Tibial nerve (tissue), 4 donors: ENCODE results near the gene YPEL2. TPM values are rescaled to one million over a fixed set of nuclear protein-coding genes. Genes with fewer than 3 reads are reported as not detected.
A peak's percentile ranks its signal among the peaks of the same experiment; 100 is the strongest.

Source experiments
- DNase-seq, 2 donors: peaks; one replicate each; pipeline ENCODE4 v3.0.0-alpha.2; 2019; ENCODE audit warnings: low spot score in 2 of 2
- H3K27ac ChIP-seq, 4 donors: fragments of 200-600 bp; sonication (generic) in 3 of 4; one replicate each; pipeline ENCODE4 v1.5.1; 2017 to 2019; ENCODE audit warnings: mild to moderate bottlenecking in 1 of 4
- H3K27me3 ChIP-seq, 2 donors: fragments of 200-600 bp; sonication (generic) in 1 of 2; one replicate each; pipeline versions ENCODE4 v1.5.1 to v1.6.0; 2017 to 2019
- H3K36me3 ChIP-seq, 3 donors: fragments of 200-600 bp; sonication (generic); one replicate each; pipeline ENCODE4 v1.5.1; 2018 to 2019
- H3K4me1 ChIP-seq, 4 donors: fragments of 200-600 bp; sonication (generic) in 3 of 4; one replicate each; pipeline ENCODE4 v1.5.1; 2017 to 2019
- H3K4me3 ChIP-seq, 4 donors: fragments of 200-600 bp; sonication (generic) in 3 of 4; one replicate each; pipeline ENCODE4 v1.5.1; 2017 to 2019; ENCODE audit warnings: mild to moderate bottlenecking in 1 of 4, moderate library complexity in 1 of 4
- H3K9me3 ChIP-seq, 4 donors: fragments of 200-600 bp; sonication (generic) in 3 of 4; one replicate each; pipeline ENCODE4 v1.5.1; 2017 to 2019
- EP300 ChIP-seq, 2 donors: sonication (generic); formaldehyde crosslinking; IDR thresholded peaks; one replicate each; pipeline ENCODE4 v1.6.1; 2017; ENCODE audit warnings: antibody characterized with exemption in 2 of 2, mild to moderate bottlenecking in 1 of 2
- POLR2A ChIP-seq, 2 donors: fragments of 450-650 bp; IDR thresholded peaks; one replicate each; pipeline ENCODE4 v1.6.1; 2017; ENCODE audit warnings: antibody characterized with exemption in 2 of 2, mild to moderate bottlenecking in 2 of 2, moderate library complexity in 2 of 2
- WGBS, 2 donors: methylation state at CpG; one replicate each; pipeline ENCODE4 v1.1.5; 2018; 5-methylcytosine and 5-hydroxymethylcytosine counted together
- total RNA-seq, 4 donors: library from RNA; depleted of rRNA; stranded (reverse); fragments of >200 nt; gene quantifications; one replicate each; pipeline ENCODE4 v1.1.0, GENCODE V29; 2016
- TF ChIP-seq, protein P1 (sequence below), 5 experiments: fragments of 200-600 bp in 3 of 5; fragments of 450-650 bp in 2 of 5; sonication (generic) in 3 of 5; IDR thresholded peaks; one replicate each; pipeline ENCODE4 v1.5.1; 2016 to 2019; ENCODE audit warnings: antibody characterized with exemption in 5 of 5, mild to moderate bottlenecking in 3 of 5, moderate library complexity in 2 of 5

YPEL2 gene
- total RNA-seq, 4 donors from 2014 or later = 33.6 to 59.9 (median 48.7) TPM

DNA sequence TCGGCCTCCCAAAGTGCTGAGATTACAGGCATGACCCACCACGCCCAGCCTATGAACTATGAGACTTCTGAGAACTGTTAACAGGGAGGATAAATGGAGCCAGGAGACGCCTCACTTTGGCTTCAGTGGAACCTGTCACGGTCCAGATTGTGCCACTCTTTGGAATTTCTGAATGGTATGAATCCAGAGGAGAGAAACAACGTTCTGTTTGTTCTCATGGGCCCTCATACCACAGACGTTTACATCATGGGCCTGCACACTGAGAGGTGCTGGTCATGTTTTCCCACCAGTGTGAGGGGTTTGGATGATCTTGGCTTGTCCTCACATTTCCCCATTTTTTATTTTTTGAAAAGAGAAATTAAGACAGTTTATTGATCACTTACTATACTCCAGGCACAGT lies 90.3 kb downstream of the YPEL2 start:
- H3K4me1 ChIP-seq = peaks cover 0 to 37% (median 15%) of the 10 kb centered on the region in 4 donors
- WGBS, 2 donors = 58 to 66% methylated on average over 6 of the region's 6 CpGs

DNA sequence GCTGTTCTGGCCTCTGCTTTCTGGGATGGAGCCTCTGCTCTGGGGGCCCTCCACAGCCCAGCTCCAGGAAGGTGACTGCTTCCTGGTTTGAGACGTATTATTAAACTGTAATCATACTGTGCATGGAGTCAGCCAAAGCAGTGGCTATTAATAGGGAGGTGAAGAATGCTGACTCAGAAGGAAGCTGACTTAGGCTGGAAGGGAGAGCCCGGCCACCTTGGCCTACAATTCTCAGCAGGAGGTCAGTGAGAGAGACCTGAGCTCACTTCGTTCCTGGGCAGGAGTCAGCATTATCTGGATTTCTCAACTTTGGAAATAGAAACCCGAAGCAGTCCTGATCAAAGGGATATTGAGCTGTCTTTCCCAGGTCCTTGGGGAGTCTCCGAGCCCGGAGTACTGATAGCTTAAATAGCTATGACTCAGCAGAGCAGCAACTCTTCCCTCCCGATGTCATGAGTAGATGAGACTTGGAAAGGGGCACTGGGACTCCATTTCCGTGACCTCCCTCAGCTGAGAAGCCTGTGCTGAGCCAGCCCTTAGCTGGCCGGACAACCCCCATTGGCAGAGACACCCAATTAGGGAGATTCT lies 91.8 kb downstream of the YPEL2 start:
- Histone ChIP-seq H3K36me3 (no peaks in the 10 kb centered on the region), H3K4me3 (no peak overlapping the region), H3K27ac (peak overlapping the region in 3 of 4 donors; percentile 53 to 72 (median 70)), H3K4me1 (peaks cover 0 to 52% (median 21%) of the 10 kb centered on the region in 4 donors), H3K9me3 (no peaks in the 10 kb centered on the region), H3K27me3 (no peaks in the 10 kb centered on the region)
- WGBS, 2 donors = 54 to 56% methylated on average over 9 of the region's 9 CpGs
- TF ChIP-seq POLR2A (IDR thresholded peaks at IDR 0.05) (no peak), EP300 (IDR thresholded peaks at IDR 0.05) (no peak)
- peak in 1 of 2 donors; percentile 31 for DNase-seq

More for the DNA sequence above, 90.3 kb downstream of the YPEL2 start:
- no peak overlapping the region for H3K4me3 ChIP-seq
- no peaks in the 10 kb centered on the region for H3K36me3 ChIP-seq
- H3K27ac ChIP-seq = no peak overlapping the region
- TF ChIP-seq, protein P1, sequence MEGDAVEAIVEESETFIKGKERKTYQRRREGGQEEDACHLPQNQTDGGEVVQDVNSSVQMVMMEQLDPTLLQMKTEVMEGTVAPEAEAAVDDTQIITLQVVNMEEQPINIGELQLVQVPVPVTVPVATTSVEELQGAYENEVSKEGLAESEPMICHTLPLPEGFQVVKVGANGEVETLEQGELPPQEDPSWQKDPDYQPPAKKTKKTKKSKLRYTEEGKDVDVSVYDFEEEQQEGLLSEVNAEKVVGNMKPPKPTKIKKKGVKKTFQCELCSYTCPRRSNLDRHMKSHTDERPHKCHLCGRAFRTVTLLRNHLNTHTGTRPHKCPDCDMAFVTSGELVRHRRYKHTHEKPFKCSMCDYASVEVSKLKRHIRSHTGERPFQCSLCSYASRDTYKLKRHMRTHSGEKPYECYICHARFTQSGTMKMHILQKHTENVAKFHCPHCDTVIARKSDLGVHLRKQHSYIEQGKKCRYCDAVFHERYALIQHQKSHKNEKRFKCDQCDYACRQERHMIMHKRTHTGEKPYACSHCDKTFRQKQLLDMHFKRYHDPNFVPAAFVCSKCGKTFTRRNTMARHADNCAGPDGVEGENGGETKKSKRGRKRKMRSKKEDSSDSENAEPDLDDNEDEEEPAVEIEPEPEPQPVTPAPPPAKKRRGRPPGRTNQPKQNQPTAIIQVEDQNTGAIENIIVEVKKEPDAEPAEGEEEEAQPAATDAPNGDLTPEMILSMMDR (IDR thresholded peaks at IDR 0.05) = no peak
- TF ChIP-seq POLR2A (IDR thresholded peaks at IDR 0.05) (no peak), EP300 (IDR thresholded peaks at IDR 0.05) (no peak)
- H3K9me3 ChIP-seq = no peaks in the 10 kb centered on the region
- H3K27me3 ChIP-seq = no peaks in the 10 kb centered on the region
- no peak for DNase-seq

DNA sequence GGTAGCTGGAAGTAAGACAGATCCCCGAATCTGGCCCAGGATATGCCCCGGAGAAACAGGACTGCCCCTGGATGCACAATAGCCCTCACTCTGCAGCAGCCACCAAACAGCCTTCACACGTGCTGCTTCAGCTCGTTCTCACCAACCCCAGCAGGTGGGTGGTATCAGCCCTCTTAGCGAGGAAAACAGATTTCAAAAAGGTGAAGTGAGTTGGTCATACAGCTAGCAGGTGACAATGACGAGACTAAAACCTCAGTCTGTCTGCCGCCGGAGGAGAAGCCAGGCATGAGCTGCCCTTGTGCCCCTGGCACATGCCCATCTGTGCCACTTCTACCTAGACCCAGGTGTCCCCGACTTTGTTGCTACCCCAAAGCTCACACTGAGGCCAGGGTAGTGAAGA lies 92.4 kb downstream of the YPEL2 start:
- H3K4me3 ChIP-seq = no peak overlapping the region
- H3K27ac ChIP-seq = peak overlapping the region in 2 of 4 donors; percentile 70 to 72
- DNase-seq = no peak
- peaks cover 0 to 59% (median 21%) of the 10 kb centered on the region in 4 donors for H3K4me1 ChIP-seq
- no peaks in the 10 kb centered on the region for H3K9me3 ChIP-seq
- no peaks in the 10 kb centered on the region for H3K36me3 ChIP-seq
- 91 to 92% methylated on average over 9 of the region's 9 CpGs for WGBS, 2 donors
- no peak for TF ChIP-seq POLR2A (IDR thresholded peaks at IDR 0.05)
- TF ChIP-seq EP300 (IDR thresholded peaks at IDR 0.05) = no peak
- TF ChIP-seq, protein P1 (IDR thresholded peaks at IDR 0.05) = no peak
- H3K27me3 ChIP-seq = no peaks in the 10 kb centered on the region

DNA sequence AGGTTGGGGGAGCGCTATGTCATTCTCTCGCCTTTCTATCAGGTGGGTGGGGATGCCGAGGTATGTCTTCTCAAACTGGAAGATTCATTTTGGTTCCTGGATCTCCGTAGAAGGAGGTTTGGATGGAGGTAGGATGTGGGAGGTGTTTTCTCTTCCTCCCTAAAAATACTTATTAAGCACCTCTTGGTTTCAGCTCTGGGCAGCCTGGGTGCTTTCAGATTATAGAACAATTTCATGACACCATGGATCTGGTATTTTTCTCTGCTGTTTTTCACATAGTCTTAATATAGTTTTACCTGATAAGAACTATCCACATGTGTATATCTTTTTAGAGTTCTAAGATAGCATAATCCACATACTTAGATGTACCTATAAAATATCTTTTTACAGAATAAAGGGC lies 92.9 kb downstream of the YPEL2 start:
- no peak overlapping the region for H3K4me3 ChIP-seq
- H3K27ac ChIP-seq = peak overlapping the region in 2 of 4 donors; percentile 70 to 72
- 97 to 99% methylated on average over 4 of the region's 4 CpGs for WGBS, 2 donors
- H3K36me3 ChIP-seq = no peaks in the 10 kb centered on the region
- DNase-seq = no peak
- no peaks in the 10 kb centered on the region for H3K27me3 ChIP-seq
- no peaks in the 10 kb centered on the region for H3K9me3 ChIP-seq
- peaks cover 0 to 63% (median 21%) of the 10 kb centered on the region in 4 donors for H3K4me1 ChIP-seq
- TF ChIP-seq POLR2A (IDR thresholded peaks at IDR 0.05) (no peak), EP300 (IDR thresholded peaks at IDR 0.05) (no peak)
- TF ChIP-seq, protein P1 (IDR thresholded peaks at IDR 0.05) = no peak

DNA sequence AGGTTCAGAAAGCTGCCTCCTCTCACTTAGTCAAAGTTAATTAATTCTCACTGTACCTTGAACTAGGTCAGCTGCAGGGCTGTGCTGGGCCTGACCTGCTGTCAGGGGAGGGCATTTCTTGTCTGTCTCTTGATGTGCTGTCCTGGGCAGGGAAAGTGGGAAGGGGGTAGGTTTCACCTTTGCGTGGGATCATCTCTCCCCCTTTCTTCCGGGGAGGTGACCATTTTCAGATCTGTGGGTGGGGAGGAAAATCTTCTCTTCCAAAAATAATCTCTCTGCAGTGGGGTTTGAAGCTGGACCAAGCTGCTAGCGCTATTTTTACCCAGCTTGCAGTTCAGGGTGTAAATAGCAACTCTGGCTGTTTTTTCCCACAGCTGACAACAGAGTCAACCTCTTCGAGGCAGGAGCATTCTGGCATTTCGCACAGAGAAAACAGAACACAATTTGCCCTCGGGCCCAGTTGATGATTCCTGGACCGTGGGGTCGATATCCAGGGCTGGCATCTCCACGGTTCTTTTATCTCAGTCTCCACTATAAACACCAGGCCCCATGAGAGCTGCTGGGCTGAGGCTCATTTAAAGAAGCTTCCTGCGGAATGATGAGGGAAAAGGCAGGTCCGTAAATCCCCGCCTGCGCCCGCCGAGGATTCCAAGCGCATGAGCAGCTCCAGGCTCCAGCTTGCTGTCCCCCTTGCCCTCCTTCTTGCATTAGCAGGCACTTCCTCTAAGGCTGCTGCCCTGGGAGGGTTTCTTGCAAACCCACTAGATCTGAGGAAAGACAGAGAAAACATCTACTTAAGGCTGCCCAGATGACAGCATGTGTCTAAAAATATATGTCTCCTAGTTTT lies 93.9 kb downstream of the YPEL2 start:
- Histone ChIP-seq H3K9me3 (no peaks in the 10 kb centered on the region), H3K27me3 (no peaks in the 10 kb centered on the region), H3K4me1 (peaks cover 0 to 65% (median 21%) of the 10 kb centered on the region in 4 donors), H3K27ac (peak overlapping the region; percentile 12 to 72 (median 64)), H3K36me3 (no peaks in the 10 kb centered on the region), H3K4me3 (no peak overlapping the region)
- DNase-seq = peak in 1 of 2 donors; percentile 32
- TF ChIP-seq EP300 (IDR thresholded peaks at IDR 0.05) (no peak), POLR2A (IDR thresholded peaks at IDR 0.05) (no peak)
- TF ChIP-seq, protein P1 (IDR thresholded peaks at IDR 0.05) = no peak
- WGBS, 2 donors = 27 to 31% methylated on average over 16 of the region's 16 CpGs
